Astrocyte of the spinal cord (primary cell): Measurements from ENCODE around the gene DPEP1.
"Not testable (repeated sequence)": the region's sequence is repeated elsewhere in the genome, so short reads cannot be mapped to it uniquely, and the experiment has no call there.

ENCODE experiments used
- DNase-seq: peaks from one replicate; pipeline ENCODE4 v3.0.0; 2011; ENCODE audit warnings: low read depth, low spot score
- H3K4me3 ChIP-seq: 2 replicates; pipeline ENCODE4 v1.5.1; 2011; ENCODE audit warnings: low read depth, mild to moderate bottlenecking, low read length, moderate library complexity
- CTCF ChIP-seq: IDR thresholded peaks from 2 replicates; pipeline ENCODE4 v1.5.1; 2012; ENCODE audit warnings: low read depth, mild to moderate bottlenecking, low read length, inconsistent platforms
- in situ Hi-C: cut with HindIII; loops from 2 replicates; pipeline ENCODE4 v1.10.0; 2017; ENCODE audit warnings: low sequenced_read_pairs

Gene DPEP1

DNA sequence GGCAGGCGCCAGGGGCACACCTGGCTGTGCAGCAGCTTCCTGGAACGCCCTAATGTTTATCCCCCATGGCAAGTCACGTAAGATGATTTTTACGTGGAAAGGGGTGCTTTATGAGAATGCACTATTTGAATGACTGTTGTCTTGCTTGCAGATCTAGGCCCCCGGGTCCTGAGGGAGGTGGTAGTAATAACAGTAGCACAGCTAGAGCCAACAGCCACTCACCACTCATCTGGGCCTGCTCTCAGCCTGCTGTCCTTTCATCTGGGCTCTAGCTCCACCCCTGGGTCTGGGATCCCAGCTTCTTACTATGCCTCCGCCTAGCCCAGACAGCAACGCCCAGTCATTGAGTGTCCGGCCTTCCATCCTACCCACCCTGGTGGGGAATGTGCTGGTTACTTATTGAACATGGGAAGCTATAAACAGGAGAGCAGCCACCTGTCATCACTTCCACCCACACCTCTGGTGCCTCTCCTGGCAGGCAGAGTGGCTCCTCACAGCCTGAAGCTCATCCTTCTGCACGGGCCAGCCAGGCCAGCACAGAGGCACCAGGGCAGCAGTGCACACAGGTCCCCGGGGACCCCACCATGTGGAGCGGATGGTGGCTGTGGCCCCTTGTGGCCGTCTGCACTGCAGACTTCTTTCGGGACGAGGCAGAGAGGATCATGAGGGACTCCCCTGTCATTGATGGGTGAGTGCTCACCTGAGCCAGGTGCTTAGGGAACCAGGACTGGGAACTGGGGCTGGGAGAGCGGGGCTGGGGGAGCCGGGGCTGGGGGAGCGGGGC is 16.6 kb downstream of the DPEP1 start:
- no peak for TF ChIP-seq CTCF
- no peak for DNase-seq
- no peak overlapping the region for H3K4me3 ChIP-seq
- in situ Hi-C loops, result no loop called here

- TF ChIP-seq CTCF, result no peak
- H3K4me3 ChIP-seq, result no peak overlapping the region
- in situ Hi-C loops, result no loop called here
- DNase-seq, result peak; percentile 20
Measured at GRCh38 chr16:89633064-89633631, 19.7 kb downstream of the DPEP1 start.

DNA sequence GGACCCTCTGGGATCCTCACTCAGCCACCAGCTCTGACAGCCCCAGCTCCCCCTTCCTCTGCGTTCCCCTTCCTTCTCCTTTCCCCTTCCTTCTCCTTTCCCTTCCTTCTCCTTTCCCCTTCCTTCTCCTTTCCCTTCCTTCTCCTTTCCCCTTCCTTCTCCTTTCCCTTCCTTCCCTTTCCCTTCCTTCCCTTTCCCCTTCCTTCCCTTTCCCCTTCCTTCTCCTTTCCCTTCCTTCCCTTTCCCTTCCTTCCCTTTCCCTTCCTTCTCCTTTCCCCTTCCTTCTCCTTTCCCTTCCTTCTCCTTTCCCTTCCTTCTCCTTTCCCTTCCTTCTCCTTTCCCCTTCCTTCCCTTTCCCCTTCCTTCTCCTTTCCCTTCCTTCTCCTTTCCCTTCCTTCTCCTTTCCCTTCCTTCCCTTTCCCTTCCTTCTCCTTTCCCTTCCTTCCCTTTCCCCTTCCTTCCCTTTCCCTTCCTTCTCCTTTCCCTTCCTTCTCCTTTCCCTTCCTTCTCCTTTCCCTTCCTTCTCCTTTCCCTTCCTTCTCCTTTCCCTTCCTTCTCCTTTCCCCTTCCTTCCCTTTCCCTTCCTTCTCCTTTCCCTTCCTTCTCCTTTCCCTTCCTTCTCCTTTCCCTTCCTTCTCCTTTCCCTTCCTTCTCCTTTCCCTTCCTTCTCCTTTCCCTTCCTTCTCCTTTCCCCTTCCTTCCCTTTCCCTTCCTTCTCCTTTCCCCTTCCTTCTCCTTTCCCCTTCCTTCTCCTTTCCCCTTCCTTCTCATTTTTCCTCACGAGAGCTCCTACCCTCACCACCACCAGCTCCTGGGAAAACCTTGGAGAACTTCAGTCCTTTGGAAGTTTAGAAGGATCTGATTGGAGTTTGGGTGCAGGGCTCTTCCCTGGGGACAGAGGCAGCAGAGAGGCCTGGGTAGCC is 21.3 kb downstream of the DPEP1 start:
- H3K4me3 ChIP-seq, in situ Hi-C loops, DNase-seq: not testable (repeated sequence)

GRCh38 chr16:89636663-89637062 is 23.2 kb downstream of the DPEP1 start:
- in situ Hi-C loops, result no loop called here

DNA sequence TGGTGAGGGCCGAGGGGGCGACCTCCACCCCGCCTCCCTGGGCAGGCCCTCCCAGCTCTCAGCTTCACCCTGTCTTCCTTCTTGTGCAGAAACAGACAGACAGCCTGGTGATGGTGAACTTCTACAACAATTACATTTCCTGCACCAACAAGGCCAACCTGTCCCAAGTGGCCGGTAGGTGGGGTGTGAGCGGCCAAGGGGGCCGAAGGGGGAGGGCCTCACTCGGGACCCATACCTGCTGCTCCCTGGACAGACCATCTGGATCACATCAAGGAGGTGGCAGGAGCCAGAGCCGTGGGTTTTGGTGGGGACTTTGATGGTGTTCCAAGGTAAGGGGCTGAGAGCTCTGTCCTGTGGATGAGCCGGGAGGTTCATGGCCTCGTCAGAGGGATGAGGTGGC is 23.9 kb downstream of the DPEP1 start:
- DNase-seq, result no peak
- H3K4me3 ChIP-seq, result no peak overlapping the region
- in situ Hi-C loops, result no loop called here
- no peak for TF ChIP-seq CTCF

More at GRCh38 chr16:89636663-89637062, 23.2 kb downstream of the DPEP1 start:
- TF ChIP-seq CTCF, result no peak
- DNase-seq, result no peak
- no peak overlapping the region for H3K4me3 ChIP-seq

DNA sequence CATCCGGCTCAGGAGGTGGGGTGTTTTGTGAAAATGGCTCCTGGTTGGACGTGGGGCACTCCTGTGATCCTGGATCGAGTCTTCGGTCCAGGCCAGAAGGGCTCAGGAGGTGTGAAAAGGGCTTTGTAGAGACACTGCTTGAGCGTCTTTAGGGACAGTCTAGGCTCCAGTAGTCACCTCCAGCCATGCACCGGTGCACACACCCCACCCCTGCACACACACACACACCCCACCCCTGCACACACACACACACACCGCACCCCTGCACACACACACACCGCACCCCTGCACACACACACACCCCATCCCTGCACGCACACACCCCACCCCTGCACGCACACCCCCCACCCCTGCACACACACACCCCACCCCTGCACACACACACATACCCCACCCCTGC is 25.0 kb downstream of the DPEP1 start:
- in situ Hi-C loops, result no loop called here
- no peak for DNase-seq
- no peak overlapping the region for H3K4me3 ChIP-seq
- no peak for TF ChIP-seq CTCF
